ENCODE results near the gene ZNF385B. TPM values are rescaled to one million over a fixed set of nuclear protein-coding genes. Genes with fewer than 3 reads are reported as not detected.

ZNF385B gene
- total and polyA plus RNA-seq, 5 donors: 32.6 to 95.9 (median 65.6) TPM

DNA sequence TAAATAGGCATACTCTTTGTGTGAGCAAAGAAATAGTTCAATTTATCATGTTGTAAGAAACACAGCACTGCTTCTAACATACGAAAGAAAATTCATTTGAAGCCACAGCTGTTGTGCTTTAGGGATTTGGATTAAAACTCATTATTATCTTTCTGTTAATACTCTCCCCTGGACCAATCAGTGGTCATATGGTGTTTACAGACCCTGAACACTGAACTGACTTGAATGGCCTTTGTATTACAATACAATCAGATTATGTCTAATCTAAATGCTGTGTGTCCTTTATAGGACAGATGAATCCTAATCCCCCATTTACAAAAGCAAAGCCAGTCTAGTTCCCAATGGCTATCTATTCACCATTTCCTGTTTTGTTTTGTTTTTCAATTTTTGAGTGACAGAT lies 36.5 kb downstream of the ZNF385B start:
- Histone ChIP-seq H3K27me3 (ENCODE audit: control insufficient read depth, insufficient read depth) (no peaks in the 10 kb centered on the region), H3K9me3 (ENCODE audit: control insufficient read depth, low read length) (no peaks in the 10 kb centered on the region), H3K4me1 (ENCODE audit: control insufficient read depth, insufficient read depth, low read length) (no peaks in the 10 kb centered on the region), H3K4me3 (ENCODE audit: low read length) (no peak overlapping the region), H3K27ac (ENCODE audit: low read length) (no peak overlapping the region)
- 51% methylated on average over 1 of the region's 1 CpG for WGBS
- ATAC-seq (no peak), DNase-seq (no peak)
- intact Hi-C loops (cut with DNase I): no loop called here

DNA sequence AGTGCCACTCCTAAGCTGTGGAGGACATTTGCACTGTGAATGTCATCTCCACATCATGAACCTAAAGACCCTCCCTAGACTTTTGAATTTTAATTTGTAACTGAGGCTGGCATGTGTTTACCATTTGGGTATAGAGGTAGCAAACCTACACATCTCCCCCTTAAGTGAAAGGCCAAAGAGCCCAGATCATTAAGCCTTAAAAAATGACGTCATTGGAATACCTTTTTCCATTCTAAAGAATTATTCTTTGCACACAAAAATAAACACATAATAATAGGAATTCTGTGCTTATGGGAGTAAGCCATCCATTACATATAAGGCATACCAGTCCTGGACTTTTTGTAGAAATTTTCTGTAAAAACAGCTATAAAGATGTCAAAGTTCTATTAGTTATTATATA lies 38.9 kb downstream of the ZNF385B start:
- ATAC-seq (no peak), DNase-seq (no peak)
- H3K4me3 ChIP-seq (ENCODE audit: low read length): no peak overlapping the region
- no peaks in the 10 kb centered on the region for H3K9me3 ChIP-seq (ENCODE audit: control insufficient read depth, low read length)
- no peak overlapping the region for H3K27ac ChIP-seq (ENCODE audit: low read length)
- no peaks in the 10 kb centered on the region for H3K27me3 ChIP-seq (ENCODE audit: control insufficient read depth, insufficient read depth)
- 82% methylated on average over 1 of the region's 1 CpG for WGBS
- H3K4me1 ChIP-seq (ENCODE audit: control insufficient read depth, insufficient read depth, low read length): no peaks in the 10 kb centered on the region
- intact Hi-C loops (cut with DNase I): no loop called here

DNA sequence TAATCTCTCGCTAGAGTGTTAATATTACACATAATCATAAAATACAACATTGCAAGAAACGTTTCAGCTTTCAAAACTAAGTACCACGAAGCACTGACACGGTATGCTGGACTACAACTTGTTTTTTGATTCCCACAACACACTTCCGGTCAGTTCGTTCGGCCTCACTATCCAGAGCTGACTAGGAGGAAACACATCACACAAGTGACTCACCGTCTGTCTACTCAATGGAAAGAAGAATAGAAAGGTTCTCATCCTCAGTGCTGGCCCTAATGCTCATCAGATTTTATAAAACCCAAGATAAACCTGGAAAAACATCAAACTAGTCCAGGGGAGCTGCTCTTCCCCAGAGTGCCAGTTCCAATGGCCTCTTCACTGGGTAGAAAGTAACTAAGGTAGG lies 42.9 kb downstream of the ZNF385B start:
- no peak for ATAC-seq

DNA sequence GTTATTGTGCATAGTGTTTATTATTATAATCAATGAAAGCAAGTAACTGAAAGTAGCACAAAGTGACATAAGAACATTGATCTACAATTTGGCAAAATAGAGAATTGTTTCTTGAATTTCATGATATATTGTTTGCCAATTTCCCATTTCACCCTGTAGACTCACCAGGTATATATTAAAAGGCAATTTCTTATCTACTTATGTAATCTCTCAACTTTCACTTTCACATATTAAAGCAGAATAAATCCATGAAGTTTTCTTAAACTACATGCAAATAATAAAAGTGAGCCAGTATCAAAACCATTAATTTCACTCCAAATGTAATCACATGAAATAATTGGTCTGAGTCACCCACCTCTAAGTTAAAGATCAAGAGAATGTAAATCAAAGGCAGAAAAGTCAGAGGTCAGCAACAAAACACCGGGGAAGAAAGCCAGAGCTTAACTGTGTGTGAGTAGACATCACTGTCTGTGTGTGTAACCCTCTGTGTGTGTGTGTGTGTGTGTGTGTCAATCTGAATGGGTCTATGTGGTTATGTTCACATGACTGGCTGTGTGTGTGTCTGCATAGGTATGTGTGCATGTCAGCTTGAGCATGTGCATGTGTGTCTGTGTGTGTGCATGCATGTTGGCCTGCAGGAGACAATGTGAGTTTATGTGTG lies 44.1 kb downstream of the ZNF385B start:
- DNase-seq (no peak), ATAC-seq (no peak)
- Histone ChIP-seq H3K27ac (ENCODE audit: low read length) (no peak overlapping the region), H3K4me1 (ENCODE audit: control insufficient read depth, insufficient read depth, low read length) (no peaks in the 10 kb centered on the region), H3K4me3 (ENCODE audit: low read length) (no peak overlapping the region), H3K27me3 (ENCODE audit: control insufficient read depth, insufficient read depth) (no peaks in the 10 kb centered on the region), H3K9me3 (ENCODE audit: control insufficient read depth, low read length) (no peaks in the 10 kb centered on the region)
- intact Hi-C loops (cut with DNase I): no loop called here
- WGBS: 35% methylated on average over 1 of the region's 1 CpG

More for the DNA sequence above, 42.9 kb downstream of the ZNF385B start:
- DNase-seq: no peak
- no peak overlapping the region for H3K4me3 ChIP-seq (ENCODE audit: low read length)
- WGBS: 63% methylated on average over 8 of the region's 8 CpGs
- H3K4me1 ChIP-seq (ENCODE audit: control insufficient read depth, insufficient read depth, low read length): no peaks in the 10 kb centered on the region
- intact Hi-C loops (cut with DNase I): no loop called here
- no peaks in the 10 kb centered on the region for H3K27me3 ChIP-seq (ENCODE audit: control insufficient read depth, insufficient read depth)
- H3K27ac ChIP-seq (ENCODE audit: low read length): no peak overlapping the region
- no peaks in the 10 kb centered on the region for H3K9me3 ChIP-seq (ENCODE audit: control insufficient read depth, low read length)

DNA sequence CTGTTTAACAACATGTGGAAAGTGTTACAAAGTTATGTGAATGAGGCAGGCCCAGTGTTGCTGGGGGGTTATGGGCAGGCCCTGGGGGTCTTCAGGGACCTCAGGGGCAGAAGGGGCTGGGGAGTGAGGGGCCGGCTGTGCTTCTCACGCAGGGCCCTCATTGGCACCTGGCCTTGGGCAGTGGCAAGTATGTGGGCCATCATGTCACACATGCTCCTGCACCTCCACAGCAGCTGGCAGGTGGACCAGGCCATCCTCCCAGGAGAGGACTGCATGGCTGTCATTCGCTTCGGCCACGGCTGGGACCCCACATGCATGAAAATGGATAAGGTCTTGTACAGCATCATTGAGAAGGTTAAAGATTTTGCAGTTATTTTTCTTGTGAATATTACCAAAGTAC lies 47.4 kb downstream of the ZNF385B start:
- Histone ChIP-seq H3K27me3 (ENCODE audit: control insufficient read depth, insufficient read depth) (no peaks in the 10 kb centered on the region), H3K4me1 (ENCODE audit: control insufficient read depth, insufficient read depth, low read length) (no peaks in the 10 kb centered on the region), H3K9me3 (ENCODE audit: control insufficient read depth, low read length) (no peaks in the 10 kb centered on the region), H3K27ac (ENCODE audit: low read length) (no peak overlapping the region), H3K4me3 (ENCODE audit: low read length) (no peak overlapping the region)
- WGBS: 92% methylated on average over 5 of the region's 5 CpGs
- ATAC-seq: no peak
- intact Hi-C loops (cut with DNase I): no loop called here
- peak in 1 of 3 donors; percentile 25 for DNase-seq

DNA sequence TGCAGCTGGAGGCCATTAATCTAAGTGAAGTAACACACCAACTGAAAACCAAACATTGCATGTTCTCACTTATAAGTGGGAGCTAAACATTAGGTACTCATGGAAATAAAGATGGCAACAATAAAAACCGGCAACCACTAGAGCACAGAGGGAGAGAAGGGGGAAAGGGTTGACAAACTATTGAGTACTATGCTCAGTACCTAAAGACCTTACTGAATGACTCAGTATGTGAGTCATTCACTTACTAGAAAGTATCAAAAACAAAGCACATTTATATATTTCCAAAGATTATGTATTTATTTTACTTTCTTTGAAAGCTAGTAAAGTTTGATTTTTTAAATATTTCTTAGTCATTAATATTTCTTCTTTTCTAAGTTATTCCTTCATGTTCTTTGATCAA lies 48.9 kb downstream of the ZNF385B start:
- Histone ChIP-seq H3K4me3 (ENCODE audit: low read length) (no peak overlapping the region), H3K27ac (ENCODE audit: low read length) (no peak overlapping the region), H3K9me3 (ENCODE audit: control insufficient read depth, low read length) (no peaks in the 10 kb centered on the region), H3K27me3 (ENCODE audit: control insufficient read depth, insufficient read depth) (no peaks in the 10 kb centered on the region), H3K4me1 (ENCODE audit: control insufficient read depth, insufficient read depth, low read length) (no peaks in the 10 kb centered on the region)
- intact Hi-C loops (cut with DNase I): no loop called here
- WGBS: 98% methylated on average over 1 of the region's 1 CpG
- DNase-seq (no peak), ATAC-seq (no peak)

DNA sequence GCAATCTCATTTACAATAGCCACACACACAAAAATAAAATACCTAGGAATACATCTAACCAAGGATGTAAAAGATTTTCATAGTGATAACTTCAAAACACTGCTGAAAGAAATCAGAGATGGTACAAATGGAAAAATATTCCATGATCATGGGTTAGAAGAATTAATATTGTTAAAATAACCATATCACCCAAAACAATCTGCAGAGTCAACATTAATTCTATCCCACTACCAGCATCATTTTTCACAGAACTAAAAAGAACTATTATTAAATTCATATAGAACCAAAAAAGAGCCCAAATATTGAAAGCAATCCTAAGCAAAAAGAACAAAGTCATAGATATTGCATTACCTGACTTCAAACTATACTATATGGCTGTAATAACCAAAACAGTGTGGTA lies 50.4 kb downstream of the ZNF385B start:
- H3K27me3 ChIP-seq (ENCODE audit: control insufficient read depth, insufficient read depth): no peaks in the 10 kb centered on the region
- intact Hi-C loops (cut with DNase I): no loop called here
- H3K4me3 ChIP-seq (ENCODE audit: low read length): no peak overlapping the region
- no peak for ATAC-seq
- DNase-seq: no peak
- no peak overlapping the region for H3K27ac ChIP-seq (ENCODE audit: low read length)
- H3K4me1 ChIP-seq (ENCODE audit: control insufficient read depth, insufficient read depth, low read length): no peaks in the 10 kb centered on the region
- H3K9me3 ChIP-seq (ENCODE audit: control insufficient read depth, low read length): no peaks in the 10 kb centered on the region

DNA sequence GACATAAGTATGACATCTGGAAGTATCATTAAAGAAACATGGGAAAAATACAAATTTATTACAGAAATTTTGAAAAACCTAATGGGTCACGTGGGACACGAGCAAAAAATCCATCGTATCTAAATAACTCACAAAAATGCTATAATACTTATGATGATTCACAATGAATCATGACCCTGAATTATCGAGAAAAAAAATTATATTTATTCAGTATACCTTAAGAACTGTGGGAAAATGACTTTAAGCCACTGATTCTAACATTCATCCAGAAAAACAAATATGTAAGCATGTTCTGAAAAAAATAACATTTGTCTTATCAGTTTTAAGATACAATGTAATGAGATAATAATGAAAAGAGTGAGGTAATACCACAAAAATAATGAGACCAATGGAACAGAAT lies 51.8 kb downstream of the ZNF385B start:
- no peak for DNase-seq
- intact Hi-C loops (cut with DNase I): no loop called here

DNA sequence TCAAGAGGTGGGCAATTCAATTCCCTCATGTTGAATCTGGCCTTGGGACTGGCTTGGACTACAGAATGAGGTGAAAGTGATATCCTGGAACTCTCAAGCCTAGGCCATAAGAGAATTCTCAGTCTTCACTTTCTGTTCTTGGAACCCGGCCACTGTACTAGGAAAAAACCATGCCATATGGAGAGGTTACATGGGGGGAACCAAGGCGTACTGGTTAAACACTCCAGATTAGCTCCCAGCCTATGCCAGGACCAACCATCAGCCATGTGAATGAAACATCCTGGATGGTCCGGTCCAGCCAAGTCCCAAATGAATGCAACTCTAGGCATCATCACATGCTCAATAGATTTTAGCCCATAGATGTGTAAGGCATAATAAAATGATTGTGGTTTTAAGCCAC lies 56.4 kb downstream of the ZNF385B start:
- Histone ChIP-seq H3K27ac (ENCODE audit: low read length) (no peak overlapping the region), H3K9me3 (ENCODE audit: control insufficient read depth, low read length) (no peaks in the 10 kb centered on the region), H3K27me3 (ENCODE audit: control insufficient read depth, insufficient read depth) (no peaks in the 10 kb centered on the region), H3K4me1 (ENCODE audit: control insufficient read depth, insufficient read depth, low read length) (peaks cover 3% of the 10 kb centered on the region), H3K4me3 (ENCODE audit: low read length) (no peak overlapping the region)
- ATAC-seq (no peak), DNase-seq (no peak)
- intact Hi-C loops (cut with DNase I): no loop called here
- 85% methylated on average over 3 of the region's 3 CpGs for WGBS

More for the DNA sequence above, 51.8 kb downstream of the ZNF385B start:
- WGBS: 85% methylated on average over 4 of the region's 4 CpGs
- no peak for ATAC-seq
- Histone ChIP-seq H3K27me3 (ENCODE audit: control insufficient read depth, insufficient read depth) (no peaks in the 10 kb centered on the region), H3K9me3 (ENCODE audit: control insufficient read depth, low read length) (no peaks in the 10 kb centered on the region), H3K27ac (ENCODE audit: low read length) (no peak overlapping the region), H3K4me3 (ENCODE audit: low read length) (no peak overlapping the region), H3K4me1 (ENCODE audit: control insufficient read depth, insufficient read depth, low read length) (peaks cover 3% of the 10 kb centered on the region)

DNA sequence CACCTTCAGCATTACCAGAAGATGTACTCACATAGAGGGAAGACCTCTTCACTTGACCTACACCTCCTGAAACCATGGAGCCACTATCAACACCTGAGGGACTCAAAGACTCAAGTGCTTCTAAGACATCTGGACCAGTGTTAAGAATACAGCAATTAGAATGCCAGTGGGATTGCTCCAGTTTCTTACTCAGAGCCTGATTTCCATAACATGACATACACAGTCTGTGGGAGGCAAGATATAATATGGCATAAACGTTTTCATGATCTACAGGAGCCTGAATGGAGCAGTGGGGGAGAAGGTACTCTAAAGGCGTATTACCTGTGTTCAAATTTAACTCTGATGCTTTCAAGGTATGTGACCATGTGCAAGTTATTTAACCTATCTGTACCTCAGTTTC lies 57.2 kb downstream of the ZNF385B start:
- Histone ChIP-seq H3K4me3 (ENCODE audit: low read length) (no peak overlapping the region), H3K27me3 (ENCODE audit: control insufficient read depth, insufficient read depth) (no peaks in the 10 kb centered on the region), H3K27ac (ENCODE audit: low read length) (no peak overlapping the region), H3K9me3 (ENCODE audit: control insufficient read depth, low read length) (no peaks in the 10 kb centered on the region), H3K4me1 (ENCODE audit: control insufficient read depth, insufficient read depth, low read length) (peaks cover 3% of the 10 kb centered on the region)
- DNase-seq (no peak), ATAC-seq (no peak)
- intact Hi-C loops (cut with DNase I): no loop called here
- 51% methylated on average over 2 of the region's 2 CpGs for WGBS

DNA sequence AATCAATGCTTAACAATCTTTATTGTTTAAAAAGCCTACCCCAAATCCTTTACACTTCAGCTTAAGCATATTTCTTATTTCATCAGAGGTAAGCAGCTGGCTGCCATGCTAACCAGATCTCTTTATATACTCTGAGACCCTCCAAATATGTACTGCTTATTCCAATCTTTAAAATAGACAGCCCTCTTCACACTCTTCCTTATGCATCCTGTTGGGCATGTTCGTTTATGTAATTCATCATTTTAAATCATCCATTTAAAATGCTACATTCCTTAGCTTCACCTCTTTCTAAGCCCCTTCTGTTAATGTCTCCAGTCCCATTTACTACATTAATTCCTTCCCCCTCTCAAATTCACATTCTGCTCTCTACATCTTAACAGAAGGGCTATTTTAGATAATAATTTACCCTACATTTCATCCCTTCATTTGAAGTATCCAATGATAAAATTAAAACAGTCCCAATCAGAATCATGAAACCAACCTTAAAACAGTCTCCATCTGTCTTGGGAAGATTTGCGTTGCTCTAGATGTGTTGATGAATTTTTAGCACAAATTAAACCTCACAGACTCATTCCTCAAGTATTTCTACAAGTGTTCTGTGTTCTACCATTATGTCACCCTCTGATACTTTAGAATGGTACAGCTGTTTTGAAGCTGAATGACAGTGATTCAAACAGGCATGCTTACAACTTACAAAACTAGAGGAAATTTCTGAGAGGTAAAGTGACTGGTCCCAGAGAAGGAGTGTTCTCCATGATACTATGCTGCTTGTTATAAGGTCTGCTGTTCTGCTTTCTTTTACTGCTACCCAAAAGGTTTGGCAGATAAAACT lies 59.1 kb downstream of the ZNF385B start:
- Histone ChIP-seq H3K9me3 (ENCODE audit: control insufficient read depth, low read length) (no peaks in the 10 kb centered on the region), H3K27me3 (ENCODE audit: control insufficient read depth, insufficient read depth) (no peaks in the 10 kb centered on the region), H3K4me1 (ENCODE audit: control insufficient read depth, insufficient read depth, low read length) (peaks cover 3% of the 10 kb centered on the region), H3K27ac (ENCODE audit: low read length) (no peak overlapping the region), H3K4me3 (ENCODE audit: low read length) (no peak overlapping the region)
- no peak for DNase-seq
- 47% methylated on average over 2 of the region's 2 CpGs for WGBS
- intact Hi-C loops (cut with DNase I): no loop called here
- no peak for ATAC-seq

Measured in right cardiac atrium (tissue), 5 donors.